ENCODE data around the gene TUBA3E.
"Not testable (repeated sequence)": the region's sequence is repeated elsewhere in the genome, so short reads cannot be mapped to it uniquely, and the experiment has no call there.

The TUBA3E gene

DNA sequence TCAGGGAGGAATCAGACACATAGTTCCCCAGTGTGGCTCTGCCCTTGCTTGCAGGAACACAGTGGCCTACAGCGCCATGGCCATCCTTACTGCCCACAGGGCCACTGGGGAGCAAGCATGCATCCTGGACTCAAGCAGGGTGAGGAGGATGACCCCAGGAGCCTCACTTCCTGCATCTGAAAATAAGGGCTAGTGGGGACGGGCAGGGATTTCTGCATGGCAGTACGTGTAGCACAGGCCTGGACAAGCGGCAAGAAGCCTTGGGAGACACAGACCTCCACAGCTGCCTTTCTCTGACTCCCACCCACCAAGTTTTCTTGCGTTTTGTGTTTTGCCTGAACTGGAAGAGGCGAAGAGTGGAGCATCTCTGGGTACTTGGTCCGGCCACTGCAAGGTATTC, 35.8 kb downstream of the TUBA3E start:
- DNase-seq (ENCODE audit: low read depth in 2 of 2) = not testable (repeated sequence)

- not testable (repeated sequence) for DNase-seq (ENCODE audit: low read depth in 2 of 2)
Observed at GRCh38 chr2:130160838-130161705, 37.2 kb downstream of the TUBA3E start.

DNA sequence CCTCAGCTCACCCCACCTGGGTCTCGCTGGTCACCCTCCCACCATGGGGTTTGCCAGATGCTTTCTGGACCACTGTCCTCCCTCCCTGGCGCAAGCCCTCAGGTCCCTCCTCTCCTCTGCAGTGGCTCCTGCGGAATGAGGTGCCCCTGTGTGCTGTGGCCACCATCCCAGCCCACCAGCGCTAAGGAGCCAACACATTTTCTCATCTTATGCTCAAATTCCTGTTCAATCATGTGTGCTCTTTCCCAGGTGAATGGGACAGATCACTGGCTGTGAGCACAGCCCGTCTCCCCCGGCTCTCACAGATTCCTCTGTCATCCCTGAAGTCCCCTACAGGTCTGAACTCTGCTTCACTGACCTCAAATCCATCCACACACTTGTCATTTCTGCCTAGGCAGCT, 38.1 kb downstream of the TUBA3E start:
- DNase-seq (ENCODE audit: low read depth in 2 of 2) = no peak

- DNase-seq (ENCODE audit: low read depth in 2 of 2) = not testable (repeated sequence)
Observed at GRCh38 chr2:130159376-130159775, 38.9 kb downstream of the TUBA3E start.

DNA sequence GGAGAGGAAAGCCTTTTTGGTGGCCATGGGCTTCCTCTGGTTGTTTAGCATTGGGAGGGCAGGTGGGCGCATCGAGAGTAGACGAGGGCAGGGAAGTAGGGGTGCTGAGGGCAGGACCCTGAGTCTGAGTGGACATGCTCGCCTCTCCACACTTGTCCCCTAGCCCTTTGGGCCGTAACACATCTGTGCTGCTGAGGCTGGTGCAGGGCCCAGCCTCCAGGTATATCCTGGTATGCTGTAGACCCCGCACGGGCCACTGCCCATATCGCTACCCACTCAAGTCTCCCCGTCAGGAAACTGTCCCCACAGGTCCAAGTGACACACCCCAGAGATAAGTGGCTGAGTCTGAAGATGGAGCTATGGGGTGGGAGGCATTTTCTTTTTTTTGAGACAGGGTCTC, 39.6 kb downstream of the TUBA3E start:
- DNase-seq (ENCODE audit: low read depth in 2 of 2) = no peak

DNA sequence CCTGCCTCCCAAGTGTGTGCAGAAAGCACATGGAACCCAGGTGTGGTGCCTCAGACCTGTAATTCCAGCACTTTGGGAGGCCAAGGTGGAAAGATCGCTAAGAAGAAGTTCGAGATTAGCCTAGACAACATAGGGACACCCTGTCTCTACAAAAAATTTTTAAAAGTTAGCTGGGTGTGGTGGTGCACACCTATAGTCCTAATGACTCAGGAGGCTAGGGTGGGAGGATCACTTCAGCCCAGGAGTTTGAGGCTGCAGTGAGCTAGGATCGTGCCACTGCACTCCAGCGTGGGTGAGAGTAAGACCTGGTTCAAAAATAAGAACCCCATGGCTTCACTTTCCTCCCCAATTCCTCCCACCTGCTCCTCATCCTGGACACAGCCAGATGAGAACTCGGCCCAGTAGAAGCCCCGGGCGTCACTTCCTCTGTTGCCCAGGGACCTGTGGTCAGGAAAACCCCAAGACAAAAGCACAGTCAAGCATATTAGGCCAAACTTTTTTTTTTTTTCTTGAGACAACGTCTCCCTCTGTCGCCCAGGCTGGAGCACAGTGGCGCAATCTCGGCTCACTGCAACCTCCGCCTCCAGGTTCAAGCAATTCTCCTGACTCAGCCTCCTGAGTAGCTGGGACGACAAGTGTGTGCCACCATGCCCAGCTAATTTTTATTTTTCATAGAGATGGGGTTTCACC, 40.3 kb downstream of the TUBA3E start:
- DNase-seq (ENCODE audit: low read depth in 2 of 2) = not testable (repeated sequence)

- not testable (repeated sequence) for DNase-seq (ENCODE audit: low read depth in 2 of 2)
Observed at GRCh38 chr2:130157354-130157753, 40.9 kb downstream of the TUBA3E start.

- DNase-seq (ENCODE audit: low read depth in 2 of 2) = no peak
Observed at GRCh38 chr2:130156624-130157004, 41.6 kb downstream of the TUBA3E start.

- DNase-seq (ENCODE audit: low read depth in 2 of 2) = not testable (repeated sequence)
Observed at GRCh38 chr2:130155956-130156623, 42.1 kb downstream of the TUBA3E start.

DNA sequence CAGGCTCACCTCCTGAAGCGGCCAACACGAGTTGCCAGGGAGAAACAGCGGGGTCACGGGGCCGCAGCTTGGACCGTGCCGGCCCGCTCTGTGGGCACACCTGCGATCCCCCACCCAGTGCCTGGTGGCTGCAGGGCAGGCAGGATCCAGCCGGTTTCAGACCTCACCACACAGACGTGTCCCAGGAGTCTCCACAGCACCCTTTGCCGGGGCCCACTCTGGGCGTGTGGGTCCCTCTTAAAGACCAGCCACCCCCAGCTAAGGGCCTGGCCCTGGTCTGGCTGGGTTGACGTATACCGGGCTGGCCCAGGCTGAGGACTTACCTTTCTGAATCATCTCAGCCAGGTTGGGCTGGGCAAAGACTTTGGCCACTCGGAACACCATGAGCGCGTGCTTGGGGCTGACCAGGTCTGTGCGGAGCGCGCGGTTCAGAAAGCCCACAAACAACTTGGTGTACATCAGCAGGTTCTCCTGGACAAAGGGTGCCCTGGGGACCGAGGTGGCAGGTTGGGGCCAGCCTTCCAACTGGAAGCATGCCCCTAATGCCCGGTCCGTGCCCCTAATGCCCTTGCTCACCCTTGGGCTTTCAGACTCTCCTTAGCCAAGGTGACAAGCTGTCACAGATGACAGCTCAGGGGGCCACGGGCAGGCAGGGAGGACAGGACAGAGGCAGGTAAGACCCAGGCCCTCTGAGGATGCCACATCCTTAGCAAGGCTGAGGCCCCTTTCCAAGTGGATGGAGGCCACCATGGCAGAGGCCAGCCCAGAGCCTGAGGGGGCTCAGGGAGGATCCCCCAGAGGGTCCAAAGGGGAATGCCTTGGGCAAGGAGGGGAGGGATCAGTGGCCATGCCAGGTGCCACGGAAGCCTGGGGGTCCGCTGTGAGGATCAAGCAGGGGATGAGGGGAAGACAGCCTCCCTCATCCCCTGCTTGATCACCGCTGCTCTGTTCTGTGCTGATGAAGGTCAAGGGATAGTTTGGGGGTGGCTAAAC, 43.2 kb downstream of the TUBA3E start:
- no peak for DNase-seq (ENCODE audit: low read depth in 2 of 2)

GRCh38 chr2:130154423-130154770, 43.8 kb downstream of the TUBA3E start:
- not testable (repeated sequence) for DNase-seq (ENCODE audit: low read depth in 2 of 2)

GRCh38 chr2:130153721-130154422, 44.4 kb downstream of the TUBA3E start:
- not testable (repeated sequence) for DNase-seq (ENCODE audit: low read depth in 2 of 2)

- no peak for DNase-seq (ENCODE audit: low read depth in 2 of 2)
Observed at GRCh38 chr2:130152816-130153595, 45.2 kb downstream of the TUBA3E start.

GRCh38 chr2:130152136-130152815, 46.0 kb downstream of the TUBA3E start:
- DNase-seq (ENCODE audit: low read depth in 2 of 2) = not testable (repeated sequence)

DNA sequence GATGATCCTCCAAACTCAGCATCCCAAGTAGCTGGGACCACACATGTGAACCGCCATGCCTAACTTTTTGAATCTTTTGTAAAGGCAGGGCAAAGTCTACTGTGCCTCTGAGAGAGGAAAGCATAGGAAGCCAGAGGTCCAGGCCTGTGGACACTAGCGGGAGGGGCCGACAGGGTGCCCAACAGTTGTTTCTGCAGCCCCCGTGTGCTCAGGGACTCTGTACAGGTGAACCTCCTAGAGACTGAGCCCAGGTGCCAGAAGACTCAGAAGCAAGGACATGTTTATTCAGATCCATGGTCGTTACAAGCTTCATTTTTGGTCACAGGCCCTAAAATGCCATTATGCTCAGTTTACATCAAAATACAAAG, 47.1 kb downstream of the TUBA3E start:
- not testable (repeated sequence) for DNase-seq (ENCODE audit: low read depth in 2 of 2)

- no peak for DNase-seq (ENCODE audit: low read depth in 2 of 2)
Observed at GRCh38 chr2:130150181-130151144, 47.8 kb downstream of the TUBA3E start.

DNA sequence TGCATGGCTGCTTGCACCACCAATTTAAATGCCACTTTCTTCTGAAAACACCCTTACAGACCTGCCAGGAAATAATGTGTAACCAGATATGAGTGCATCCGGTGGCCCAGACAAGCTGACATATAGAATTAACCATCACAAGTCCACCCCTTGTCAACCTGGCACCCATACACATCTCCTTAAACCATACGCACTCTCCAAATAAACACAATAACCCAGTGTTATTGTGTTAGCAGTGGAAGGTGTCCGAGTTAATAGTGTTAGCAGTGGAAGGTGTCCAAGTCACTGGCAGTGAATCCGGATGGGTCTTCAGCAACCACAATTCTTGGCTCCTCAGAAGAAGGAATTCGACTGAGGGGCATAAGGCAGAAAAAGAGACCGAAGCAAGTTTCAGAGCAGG, 49.7 kb downstream of the TUBA3E start:
- not testable (repeated sequence) for DNase-seq (ENCODE audit: low read depth in 2 of 2)

DNA sequence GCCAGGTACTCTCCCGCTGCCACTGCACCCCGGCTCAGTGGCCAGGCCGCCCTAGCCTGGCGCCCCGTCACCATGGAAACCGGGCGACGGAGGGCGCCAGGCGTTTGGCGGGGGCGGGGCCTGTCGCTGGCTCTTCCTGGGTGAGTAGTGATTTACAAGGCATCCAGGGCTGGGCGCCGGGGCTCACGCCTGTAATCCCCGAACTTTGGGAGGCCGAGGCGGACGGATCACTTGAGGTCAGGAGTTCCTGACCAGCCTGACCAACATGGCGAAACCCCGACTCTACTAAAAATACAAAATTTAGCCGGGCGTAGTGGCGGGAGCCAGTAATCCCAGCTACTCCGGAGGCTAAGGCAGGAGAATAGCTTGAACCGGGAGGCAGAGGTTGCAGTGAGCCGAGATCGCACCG, 53.2 kb downstream of the TUBA3E start, which contains the start of gene CCDC74B:
Gene CCDC74B (minus strand): TSS at position 107 of the 409 bp plus-strand sequence. CDS start 116 bp downstream, outside the sequence.
- peak in 1 of 2 donors; percentile 47 for DNase-seq (ENCODE audit: low read depth in 2 of 2)
